Measurements from ENCODE around the gene CHRNA4. TPM values are rescaled to one million over a fixed set of nuclear protein-coding genes. Genes with fewer than 3 reads are reported as not detected.

Gene CHRNA4
- total RNA-seq, 1 experiment from 2014 or later, result 0.11 TPM

DNA sequence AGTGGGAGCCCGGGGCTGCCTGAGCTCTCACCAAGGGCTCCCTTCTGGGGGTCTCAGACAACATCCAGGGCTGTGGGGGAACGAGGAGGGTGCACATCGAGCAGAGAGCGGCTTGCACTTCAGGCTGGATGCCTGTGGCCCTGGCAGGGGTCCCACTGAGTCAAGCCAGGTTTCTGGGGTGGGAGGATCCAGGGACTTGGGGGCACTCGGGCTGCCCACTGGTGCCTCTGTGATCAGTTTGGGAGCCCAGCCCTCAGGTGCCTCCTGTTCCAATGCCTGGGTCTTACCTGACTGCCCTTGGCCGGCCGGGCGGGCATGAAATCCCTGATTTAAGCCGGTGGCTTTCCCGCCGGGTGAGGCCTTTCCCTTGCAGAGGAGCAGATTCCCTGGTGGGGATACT lies 67.7 kb downstream of the CHRNA4 start:
- no peak for TF ChIP-seq CTCF (IDR thresholded peaks at IDR 0.05; ENCODE audit: insufficient read depth in 1 of 2, low read depth in 1 of 2, low read length in 1 of 2, severe bottlenecking in 1 of 2, unreplicated experiment in 1 of 2)
- ChIA-PET POLR2A (no interaction called here), CTCF (no interaction called here)
- no peaks in the 10 kb centered on the region for H3K9me3 ChIP-seq
- DNase-seq, result no peak
- no peaks in the 10 kb centered on the region for H3K27me3 ChIP-seq (replicated peaks; ENCODE audit: control insufficient read depth, insufficient read depth, low read length)
- no peak overlapping the region for H3K4me3 Mint-ChIP-seq (ENCODE audit: unreplicated experiment)
- H3K27me3 Mint-ChIP-seq (ENCODE audit: insufficient read depth, unreplicated experiment), result peaks cover 3% of the 10 kb centered on the region
- no peaks in the 10 kb centered on the region for H3K36me3 ChIP-seq (ENCODE audit: control insufficient read depth, insufficient read depth, low read length)
- H3K4me1 ChIP-seq, result 0 out of 2 replicates have a peak, but pooled peaks cover 5% of the 10 kb centered on the region
- no TSS peak for BruUV-seq (replicated peaks)
- no peak overlapping the region for H3K27ac Mint-ChIP-seq (ENCODE audit: unreplicated experiment)
- H3K9me3 Mint-ChIP-seq (ENCODE audit: unreplicated experiment), result no peaks in the 10 kb centered on the region
- peaks cover 61% of the 10 kb centered on the region for H3K36me3 Mint-ChIP-seq (ENCODE audit: insufficient read depth, unreplicated experiment)
- no peaks in the 10 kb centered on the region for H3K4me1 Mint-ChIP-seq (ENCODE audit: low read depth, unreplicated experiment)
- intact Hi-C loops (cut with micrococcal nuclease; ENCODE audit: unreplicated experiment), result loop anchor here (5.0 kb wide), 1 partner anchor 111 kb away; no protein-coding TSS in a partner anchor
- no peak overlapping the region for H3K4me3 ChIP-seq (ENCODE audit: low read depth, low read length)

Other genes starting within 250 kb of the CHRNA4 start
- 184 and 196 TPM in 2 replicates for gene YTHDF1, start 145.2 kb downstream of the CHRNA4 start, total RNA-seq (2022)
- gene BIRC7, start 125.4 kb downstream of the CHRNA4 start, total RNA-seq (2022), result 0.42 and 0.54 TPM in 2 replicates
- 2.1 and 2.7 TPM in 2 replicates for gene NKAIN4, start 106.9 kb downstream of the CHRNA4 start, total RNA-seq (2022)
- 275 and 286 TPM in 2 replicates for gene ARFGAP1, start 88.5 kb downstream of the CHRNA4 start, total RNA-seq (2022)
- 0.27 and 0.32 TPM in 2 replicates for gene COL20A1, start 68.2 kb downstream of the CHRNA4 start, total RNA-seq (2022)
- gene KCNQ2, start 111.3 kb upstream of the CHRNA4 start, total RNA-seq (2022), result 0.25 and 0.46 TPM in 2 replicates
- gene EEF1A2, start 137.7 kb upstream of the CHRNA4 start, total RNA-seq (2022), result 25.2 and 32.0 TPM in 2 replicates
- gene PPDPF, start 159.4 kb upstream of the CHRNA4 start, total RNA-seq (2022), result 511 and 634 TPM in 2 replicates
- 0.42 and 0.64 TPM in 2 replicates for gene PTK6, start 176.0 kb upstream of the CHRNA4 start, total RNA-seq (2022)
- gene SRMS, start 186.4 kb upstream of the CHRNA4 start, total RNA-seq (2022), result not detected in 2 replicates
- gene FNDC11, start 192.8 kb upstream of the CHRNA4 start, total RNA-seq (2022), result 0.39 TPM in 1 of 2 replicates, not detected in the other
- gene HELZ2, start 212.9 kb upstream of the CHRNA4 start, total RNA-seq (2022), result 35.2 and 36.5 TPM in 2 replicates